Measurements from ENCODE around the gene TIMMDC1. TPM values are rescaled to one million over a fixed set of nuclear protein-coding genes. Genes with fewer than 3 reads are reported as not detected.

TIMMDC1 gene
- 66.1 and 68.1 TPM in 2 replicates for total RNA-seq

GRCh38 chr3:119498186-119499011, at the start of gene TIMMDC1:
TSS of gene TIMMDC1 (plus strand) at chr3:119498547. CDS start at chr3:119498734, 187 bp downstream.
- intact Hi-C loops (cut with micrococcal nuclease) = loop anchor here (1.0 to 2.0 kb wide), 11 partner anchors 10 to 1244 kb away; partner anchors contain the start of genes ARHGAP31, B4GALT4, CD80 and COX17

GRCh38 chr3:119453822-119454221, 44.5 kb upstream of the TIMMDC1 start:
- intact Hi-C loops (cut with micrococcal nuclease) = no loop called here

- intact Hi-C loops (cut with micrococcal nuclease) = no loop called here
These were observed 41.9 kb upstream of the TIMMDC1 start for GRCh38 chr3:119456469-119456868.

- intact Hi-C loops (cut with micrococcal nuclease) = no loop called here
These were observed 41.1 kb upstream of the TIMMDC1 start for GRCh38 chr3:119457246-119457645.

- intact Hi-C loops (cut with micrococcal nuclease) = loop anchor here (1.0 to 2.0 kb wide), 9 partner anchors 35 to 237 kb away; partner anchors contain the start of genes ARHGAP31, CD80, COX17 and TIMMDC1
These were observed 34.9 kb upstream of the TIMMDC1 start, which contains the start of gene TMEM39A for GRCh38 chr3:119463171-119464169. TSS of gene TMEM39A (minus strand) at chr3:119463615. CDS start at chr3:119462074, 1,541 bp downstream.

- intact Hi-C loops (cut with micrococcal nuclease) = loop anchor here (1.0 kb wide), 2 partner anchors 171 to 627 kb away; no protein-coding TSS in a partner anchor
These were observed 30.3 kb upstream of the TIMMDC1 start for GRCh38 chr3:119468041-119468440.

GRCh38 chr3:119469418-119470189, 28.7 kb upstream of the TIMMDC1 start:
- intact Hi-C loops (cut with micrococcal nuclease) = loop anchor here (1.0 kb wide), 1 partner anchor 29 kb away; the partner anchor contains the start of gene TIMMDC1

GRCh38 chr3:119470866-119471265, 27.5 kb upstream of the TIMMDC1 start:
- intact Hi-C loops (cut with micrococcal nuclease) = no loop called here

GRCh38 chr3:119481079-119481478, 17.3 kb upstream of the TIMMDC1 start:
- intact Hi-C loops (cut with micrococcal nuclease) = no loop called here

- intact Hi-C loops (cut with micrococcal nuclease) = no loop called here
These were observed 15.2 kb upstream of the TIMMDC1 start for GRCh38 chr3:119483101-119483500.

- intact Hi-C loops (cut with micrococcal nuclease) = no loop called here
These were observed 12.8 kb upstream of the TIMMDC1 start for GRCh38 chr3:119485563-119485962.

- intact Hi-C loops (cut with micrococcal nuclease) = no loop called here
These were observed 8.2 kb upstream of the TIMMDC1 start for GRCh38 chr3:119490153-119490552.

- intact Hi-C loops (cut with micrococcal nuclease) = no loop called here
These were observed 6.2 kb upstream of the TIMMDC1 start for GRCh38 chr3:119492128-119492527.

- intact Hi-C loops (cut with micrococcal nuclease) = no loop called here
These were observed 5.5 kb upstream of the TIMMDC1 start for GRCh38 chr3:119492810-119493209.

- intact Hi-C loops (cut with micrococcal nuclease) = no loop called here
These were observed 3.8 kb upstream of the TIMMDC1 start for GRCh38 chr3:119494597-119494996.

- intact Hi-C loops (cut with micrococcal nuclease) = loop anchor here (1.0 to 2.0 kb wide), 11 partner anchors 10 to 1245 kb away; partner anchors contain the start of genes ARHGAP31, B4GALT4, CD80 and COX17
These were observed 544 bp upstream of the TIMMDC1 start for GRCh38 chr3:119497820-119498185.

GRCh38 chr3:119500265-119500664, 1.9 kb downstream of the TIMMDC1 start:
- intact Hi-C loops (cut with micrococcal nuclease) = no loop called here

- intact Hi-C loops (cut with micrococcal nuclease) = no loop called here
These were observed 2.6 kb downstream of the TIMMDC1 start for GRCh38 chr3:119500901-119501300.

GRCh38 chr3:119506631-119507030, 8.3 kb downstream of the TIMMDC1 start:
- intact Hi-C loops (cut with micrococcal nuclease) = no loop called here

- intact Hi-C loops (cut with micrococcal nuclease) = no loop called here
These were observed 9.1 kb downstream of the TIMMDC1 start for GRCh38 chr3:119507404-119507803.
